B cell (primary cell): ENCODE results near the gene IL10RA. TPM values are rescaled to one million over a fixed set of nuclear protein-coding genes. Genes with fewer than 3 reads are reported as not detected.

Experiments
- ATAC-seq: fragments of 200-7000 bp; cut with Tn5 transposase; one replicate; pipeline ENCODE4 v1.10.0; 2021; ENCODE audit warnings: low read depth, mild to moderate bottlenecking, moderate number of reproducible peaks, moderate library complexity
- CTCF ChIA-PET: fragments of 350-600 bp; sonication (Branson Sonifier 250); formaldehyde crosslinking; loops from one replicate; lab custom pipeline; 2021; ENCODE audit warnings: antibody characterized with exemption, inconsistent platforms; lab: Charles Lee
- POLR2A ChIA-PET: fragments of 350-600 bp; sonication (Branson Sonifier 250); formaldehyde crosslinking; loops from one replicate; lab custom pipeline; 2021; ENCODE audit warnings: antibody characterized with exemption; lab: Charles Lee
- DNase-seq: peaks from one replicate; pipeline ENCODE4 v3.0.0; 2013
- H2AFZ ChIP-seq: 2 replicates; pipeline ENCODE4 v1.6.1; 2012; ENCODE audit warnings: mild to moderate bottlenecking, low read depth, low read length; ENCODE audit not compliant: insufficient read depth, poor library complexity, severe bottlenecking
- H3K27ac ChIP-seq, 2 donors: 1 replicate in 1 of 2; 2 replicates in 1 of 2; pipeline ENCODE4 v1.5.1; 2012 to 2013; ENCODE audit warnings: low read length in 2 of 2, mild to moderate bottlenecking in 2 of 2, moderate library complexity in 1 of 2
- H3K27me3 ChIP-seq, 4 experiments: fragments of 200-600 bp in 1 of 4; sonication (generic) in 1 of 4; replicated peaks in 1 of 4; 1 replicate in 2 of 4; 2 replicates in 2 of 4; pipeline versions ENCODE4 v1.6.1 to v1.7.0; 2013 to 2016; ENCODE audit warnings: low read length in 3 of 4, mild to moderate bottlenecking in 2 of 4, mixed read lengths in 1 of 4, moderate library complexity in 1 of 4; ENCODE audit not compliant: insufficient read depth in 4 of 4, control insufficient read depth in 3 of 4; ENCODE audit errors: control extremely low read depth in 1 of 4
- H3K36me3 ChIP-seq, 2 experiments: replicated peaks in 1 of 2; 1 replicate in 1 of 2; 2 replicates in 1 of 2; pipeline versions ENCODE4 v1.6.1 to v1.7.1; 2013; ENCODE audit warnings: low read length in 1 of 2; ENCODE audit not compliant: insufficient read depth in 2 of 2, control insufficient read depth in 1 of 2; ENCODE audit errors: control extremely low read depth in 1 of 2, extremely low read depth in 1 of 2
- H3K4me1 ChIP-seq, 2 donors: fragments of 200-600 bp in 1 of 2; sonication (generic) in 1 of 2; 1 replicate in 1 of 2; 2 replicates in 1 of 2; pipeline versions ENCODE4 v1.5.1 to v1.6.1; 2013 to 2017; ENCODE audit warnings: low read length in 2 of 2; ENCODE audit not compliant: control insufficient read depth in 2 of 2, insufficient read depth in 2 of 2
- H3K4me2 ChIP-seq: replicated peaks from 2 replicates; pipeline ENCODE3; 2012; ENCODE audit warnings: mild to moderate bottlenecking, low read depth, low read length; ENCODE audit not compliant: poor library complexity, severe bottlenecking
- H3K4me3 ChIP-seq, 5 experiments: fragments of 200-600 bp in 1 of 5; sonication (generic) in 1 of 5; 1 replicate in 3 of 5; 2 replicates in 2 of 5; pipeline versions ENCODE4 v1.5.1 to v1.7.0; 2011 to 2016; ENCODE audit warnings: low read length in 4 of 5, mild to moderate bottlenecking in 4 of 5, low read depth in 2 of 5, control low read depth in 1 of 5, moderate library complexity in 1 of 5; ENCODE audit not compliant: insufficient read depth in 1 of 5; ENCODE audit errors: control extremely low read depth in 1 of 5, extremely low read depth in 1 of 5
- H3K79me2 ChIP-seq: fragments of 200-600 bp; sonication (generic); one replicate; pipeline ENCODE4 v1.6.0; 2016; ENCODE audit warnings: low read length; ENCODE audit not compliant: control insufficient read depth, insufficient read depth
- H3K9ac ChIP-seq: fragments of 200-600 bp; sonication (generic); 2 replicates; pipeline ENCODE4 v1.6.1; 2017; ENCODE audit warnings: mild to moderate bottlenecking, low read length, moderate library complexity
- H3K9me3 ChIP-seq, 3 donors: one replicate each; pipeline versions ENCODE4 v1.6.1 to v1.7.1; 2013; ENCODE audit warnings: low read length in 2 of 3; ENCODE audit not compliant: control insufficient read depth in 2 of 3, insufficient read depth in 1 of 3; ENCODE audit errors: control extremely low read depth in 1 of 3
- H4K20me1 ChIP-seq: 2 replicates; pipeline ENCODE4 v1.6.0; 2012; ENCODE audit warnings: mild to moderate bottlenecking, low read length; ENCODE audit not compliant: insufficient read depth, control insufficient read depth, poor library complexity, severe bottlenecking
- H3K27ac Mint-ChIP-seq: one replicate; pipeline ENCODE4 v1.8.0; 2021; ENCODE audit warnings: mixed read lengths
- H3K27me3 Mint-ChIP-seq: one replicate; pipeline ENCODE4 v1.8.0; 2021; ENCODE audit warnings: mixed read lengths
- H3K4me1 Mint-ChIP-seq: one replicate; pipeline ENCODE4 v1.8.0; 2021; ENCODE audit warnings: mixed read lengths
- H3K4me3 Mint-ChIP-seq: one replicate; pipeline ENCODE4 v1.8.0; 2021; ENCODE audit warnings: mixed read lengths
- H3K9me3 Mint-ChIP-seq: one replicate; pipeline ENCODE4 v1.8.0; 2022; ENCODE audit warnings: mixed read lengths; ENCODE audit not compliant: insufficient read depth
- EZH2 ChIP-seq: IDR thresholded peaks from 2 replicates; pipeline ENCODE4 v1.6.1; 2012; ENCODE audit warnings: borderline replicate concordance, low read depth, mild to moderate bottlenecking, moderate library complexity, low read length; ENCODE audit not compliant: insufficient read depth, poor library complexity, severe bottlenecking
- WGBS: methylation state at CpG from one replicate; pipeline ENCODE4 v1.1.5; 2013; ENCODE audit warnings: missing lambda C conversion rate; ENCODE audit not compliant: insufficient coverage; 5-methylcytosine and 5-hydroxymethylcytosine counted together
- intact Hi-C: fragments of 100-400 bp; cut with micrococcal nuclease; formaldehyde crosslinking; loops from one replicate; pipeline ENCODE4 v1.10.0; 2022
- polyA plus RNA-seq: library from polyadenylated mRNA; depleted of rRNA; stranded (reverse); fragments of >200 nt; gene quantifications from 2 replicates; pipeline ENCODE4 v1.2.3, GENCODE V29; 2012
- total RNA-seq, 2 donors: library from RNA; stranded (reverse); fragments of 120-200 nt in 1 of 2; gene quantifications; 1 replicate in 1 of 2; 2 replicates in 1 of 2; pipeline versions ENCODE4 v1.2.3 to v1.2.4, GENCODE V29; 2013 to 2022
- TF ChIP-seq, protein P1 (sequence below): fragments of 200-600 bp; IDR thresholded peaks from one replicate; pipeline ENCODE4 v1.8.0; 2022; ENCODE audit warnings: antibody characterized with exemption, mild to moderate bottlenecking

IL10RA gene
- total and polyA plus RNA-seq, 2 donors (not counting 1 experiment from before 2014, with no cell fraction given), result 73.3 to 417 TPM

DNA sequence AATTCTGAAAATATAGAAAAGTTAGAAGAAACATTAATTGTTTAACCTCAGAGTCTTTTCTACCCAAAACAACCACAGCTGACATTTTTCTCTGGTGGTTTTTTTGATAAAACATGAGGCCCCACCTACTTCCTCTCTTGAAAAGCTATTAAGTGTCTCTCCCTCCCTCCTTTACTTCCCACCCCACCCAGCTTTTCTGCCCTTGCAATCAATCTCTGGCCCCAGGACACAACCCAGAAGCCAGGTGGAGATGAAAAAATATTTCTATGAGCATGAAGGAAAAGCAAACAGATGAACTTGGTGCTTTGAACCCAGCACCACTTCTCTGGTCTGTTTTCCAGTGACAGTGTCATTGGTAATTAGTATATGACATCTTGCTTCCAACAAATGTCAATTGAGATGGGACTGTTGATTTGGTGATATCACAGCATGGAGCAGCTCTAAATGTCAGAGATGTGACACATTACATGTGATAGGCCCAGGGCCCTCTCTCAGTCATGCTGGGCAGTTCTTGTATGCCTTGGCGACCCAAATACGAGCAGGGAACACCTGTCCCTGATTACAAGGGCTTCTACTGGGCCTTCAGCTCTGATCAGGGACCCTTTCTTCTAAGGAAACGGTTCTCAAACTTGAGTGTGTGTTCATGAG, 33.0 kb upstream of the IL10RA start:
- no peak overlapping the region for H2AFZ ChIP-seq
- H3K9me3 Mint-ChIP-seq, result peaks cover 11% of the 10 kb centered on the region
- POLR2A ChIA-PET, result interaction anchor here (0.6 to 5.1 kb wide), 7 partner anchors 29 to 138 kb away, joined by 3 to 87 read pairs (median 6); partner anchors contain the start of gene IL10RA
- WGBS, result 95% methylated on average over 2 of the region's 3 CpGs
- ATAC-seq (no peak), DNase-seq (peak; percentile 46)
- H3K4me1 Mint-ChIP-seq, result peaks cover 47% of the 10 kb centered on the region
- H3K27ac Mint-ChIP-seq, result peak overlapping the region; percentile 84
- H3K27me3 Mint-ChIP-seq, result no peaks in the 10 kb centered on the region
- H3K27me3 ChIP-seq, result no peaks in the 10 kb centered on the region
- H3K36me3 ChIP-seq, result no peaks in the 10 kb centered on the region
- H3K4me3 Mint-ChIP-seq, result peak overlapping the region; percentile 74
- CTCF ChIA-PET, result interaction anchor here (0.7 to 15.0 kb wide), 15 partner anchors 10 to 147 kb away, joined by 3 to 495 read pairs (median 5); partner anchors contain the start of gene IL10RA
- intact Hi-C loops, result no loop called here
- peak overlapping the region; percentile 60 for H3K4me2 ChIP-seq
- peak overlapping the region in 1 of 2 donors; percentile 56 for H3K27ac ChIP-seq
- no peak for TF ChIP-seq EZH2
- TF ChIP-seq, protein P1, sequence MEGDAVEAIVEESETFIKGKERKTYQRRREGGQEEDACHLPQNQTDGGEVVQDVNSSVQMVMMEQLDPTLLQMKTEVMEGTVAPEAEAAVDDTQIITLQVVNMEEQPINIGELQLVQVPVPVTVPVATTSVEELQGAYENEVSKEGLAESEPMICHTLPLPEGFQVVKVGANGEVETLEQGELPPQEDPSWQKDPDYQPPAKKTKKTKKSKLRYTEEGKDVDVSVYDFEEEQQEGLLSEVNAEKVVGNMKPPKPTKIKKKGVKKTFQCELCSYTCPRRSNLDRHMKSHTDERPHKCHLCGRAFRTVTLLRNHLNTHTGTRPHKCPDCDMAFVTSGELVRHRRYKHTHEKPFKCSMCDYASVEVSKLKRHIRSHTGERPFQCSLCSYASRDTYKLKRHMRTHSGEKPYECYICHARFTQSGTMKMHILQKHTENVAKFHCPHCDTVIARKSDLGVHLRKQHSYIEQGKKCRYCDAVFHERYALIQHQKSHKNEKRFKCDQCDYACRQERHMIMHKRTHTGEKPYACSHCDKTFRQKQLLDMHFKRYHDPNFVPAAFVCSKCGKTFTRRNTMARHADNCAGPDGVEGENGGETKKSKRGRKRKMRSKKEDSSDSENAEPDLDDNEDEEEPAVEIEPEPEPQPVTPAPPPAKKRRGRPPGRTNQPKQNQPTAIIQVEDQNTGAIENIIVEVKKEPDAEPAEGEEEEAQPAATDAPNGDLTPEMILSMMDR, result no peak
- H3K4me3 ChIP-seq, result peak overlapping the region in 1 of 5 experiments; percentile 32
- peaks cover 1 to 8% (median 8%) of the 10 kb centered on the region in 3 donors for H3K9me3 ChIP-seq
- H4K20me1 ChIP-seq, result no peaks in the 10 kb centered on the region
- peak overlapping the region; percentile 3 for H3K9ac ChIP-seq
- H3K4me1 ChIP-seq, result peaks cover 49 to 58% of the 10 kb centered on the region in 2 donors
- no peaks in the 10 kb centered on the region for H3K79me2 ChIP-seq

DNA sequence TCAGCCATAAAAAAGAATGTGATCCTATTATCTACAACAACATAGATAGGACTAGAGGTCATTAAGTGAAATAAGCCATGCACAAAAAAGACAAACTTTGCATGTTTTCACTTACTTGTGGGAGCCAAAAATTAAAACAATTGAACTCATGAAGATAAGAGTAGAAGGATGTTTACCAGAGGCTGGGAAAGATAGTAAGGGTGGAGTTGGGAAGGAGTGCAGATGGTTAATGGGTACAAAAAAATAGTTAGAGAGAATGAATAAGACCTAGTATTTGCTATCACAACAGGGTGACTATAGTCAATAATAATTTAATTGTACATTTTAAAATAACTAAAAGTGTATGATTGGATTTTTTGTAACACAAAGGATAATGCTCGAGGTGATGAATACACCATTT, 27.2 kb upstream of the IL10RA start:
- Histone ChIP-seq H3K36me3 (no peaks in the 10 kb centered on the region), H3K4me1 (peaks cover 8 to 10% of the 10 kb centered on the region in 2 donors), H2AFZ (no peak overlapping the region), H3K4me3 (no peak overlapping the region), H3K79me2 (no peaks in the 10 kb centered on the region), H3K4me2 (no peak overlapping the region), H4K20me1 (no peaks in the 10 kb centered on the region), H3K9me3 (peaks cover 3 to 25% (median 14%) of the 10 kb centered on the region in 3 donors), H3K27me3 (no peaks in the 10 kb centered on the region), H3K27ac (no peak overlapping the region), H3K9ac (no peak overlapping the region)
- no peaks in the 10 kb centered on the region for H3K27me3 Mint-ChIP-seq
- no CpG with 5 or more reads among the region's 1 CpG for WGBS
- ChIA-PET POLR2A (no interaction called here), CTCF (no interaction called here)
- TF ChIP-seq EZH2, result no peak
- TF ChIP-seq, protein P1, result no peak
- peaks cover 22% of the 10 kb centered on the region for H3K9me3 Mint-ChIP-seq
- peaks cover 17% of the 10 kb centered on the region for H3K4me1 Mint-ChIP-seq
- DNase-seq (no peak), ATAC-seq (no peak)
- intact Hi-C loops, result no loop called here
- no peak overlapping the region for H3K27ac Mint-ChIP-seq
- no peak overlapping the region for H3K4me3 Mint-ChIP-seq
